ENCODE data around the gene THTPA. TPM values are rescaled to one million over a fixed set of nuclear protein-coding genes. Genes with fewer than 3 reads are reported as not detected.
"Not testable (repeated sequence)": the region's sequence is repeated elsewhere in the genome, so short reads cannot be mapped to it uniquely, and the experiment has no call there.

Gene THTPA
- total and polyA plus RNA-seq, 3 experiments from 2014 or later, result 10.7 to 13.4 (median 13.4) TPM

- POLR2A ChIA-PET, result no interaction called here
- no peaks in the 10 kb centered on the region for H3K36me3 ChIP-seq (ENCODE audit: insufficient read depth, low read length)
- DNase-seq, result no peak
- H3K27me3 ChIP-seq (ENCODE audit: insufficient read depth, low read length, poor library complexity, severe bottlenecking), result no peaks in the 10 kb centered on the region
- peaks cover 4% of the 10 kb centered on the region for H3K4me1 ChIP-seq (ENCODE audit: insufficient read depth, low read length)
- peaks cover 4 to 5% (median 5%) of the 10 kb centered on the region in 3 donors for H3K4me1 Mint-ChIP-seq
- H3K9me3 Mint-ChIP-seq, result peaks cover 0 to 3% (median 2%) of the 10 kb centered on the region in 5 donors
- H3K9me3 ChIP-seq (ENCODE audit: low read length), result no peaks in the 10 kb centered on the region
- H3K27ac Mint-ChIP-seq, result no peak overlapping the region
- CTCF ChIA-PET, result no interaction called here
- H3K27me3 Mint-ChIP-seq, result peaks cover 5 to 10% of the 10 kb centered on the region in 2 donors
- no peak overlapping the region for H3K27ac ChIP-seq (ENCODE audit: low read depth, low read length)
- no peak overlapping the region for H3K4me3 Mint-ChIP-seq
- H3K36me3 Mint-ChIP-seq, result peaks cover 0 to 16% (median 3%) of the 10 kb centered on the region in 3 donors
- H3K4me3 ChIP-seq (ENCODE audit: low read length), result no peak overlapping the region
Observed at GRCh38 chr14:23604148-23604547, 48.1 kb downstream of the THTPA start.

- H3K4me3 Mint-ChIP-seq, result no peak overlapping the region
- Histone ChIP-seq H3K4me3 (ENCODE audit: low read length) (no peak overlapping the region), H3K4me1 (ENCODE audit: insufficient read depth, low read length) (peaks cover 10% of the 10 kb centered on the region), H3K36me3 (ENCODE audit: insufficient read depth, low read length) (no peaks in the 10 kb centered on the region), H3K9me3 (ENCODE audit: low read length) (no peaks in the 10 kb centered on the region), H3K27me3 (ENCODE audit: insufficient read depth, low read length, poor library complexity, severe bottlenecking) (no peaks in the 10 kb centered on the region), H3K27ac (ENCODE audit: low read depth, low read length) (no peak overlapping the region)
- peaks cover 8 to 11% (median 10%) of the 10 kb centered on the region in 3 donors for H3K4me1 Mint-ChIP-seq
- DNase-seq, result no peak
- H3K9me3 Mint-ChIP-seq, result peaks cover 0 to 3% (median 0%) of the 10 kb centered on the region in 5 donors
- no peak overlapping the region for H3K27ac Mint-ChIP-seq
- H3K36me3 Mint-ChIP-seq, result peaks cover 0 to 10% (median 0%) of the 10 kb centered on the region in 3 donors
- peaks cover 5 to 6% of the 10 kb centered on the region in 2 donors for H3K27me3 Mint-ChIP-seq
- ChIA-PET CTCF (interaction anchor here (1.7 kb wide), 1 partner anchor 28 kb away, joined by 10 read pairs; no protein-coding TSS in a partner anchor), POLR2A (no interaction called here)
Observed at GRCh38 chr14:23604675-23605170, 48.7 kb downstream of the THTPA start.

- ChIA-PET POLR2A (no interaction called here), CTCF (interaction anchor here (1.3 to 1.7 kb wide), 2 partner anchors 17 to 26 kb away, joined by 4 to 10 read pairs; no protein-coding TSS in a partner anchor)
- peaks cover 5% of the 10 kb centered on the region in 2 donors for H3K27me3 Mint-ChIP-seq
- peak overlapping the region in 2 of 8 donors; percentile 17 to 49 for H3K27ac Mint-ChIP-seq
- H3K4me1 Mint-ChIP-seq, result peaks cover 21 to 25% (median 24%) of the 10 kb centered on the region in 3 donors
- peaks cover 0 to 1% (median 0%) of the 10 kb centered on the region in 5 donors for H3K9me3 Mint-ChIP-seq
- Histone ChIP-seq H3K27ac (ENCODE audit: low read depth, low read length) (no peak overlapping the region), H3K36me3 (ENCODE audit: insufficient read depth, low read length) (no peaks in the 10 kb centered on the region), H3K27me3 (ENCODE audit: insufficient read depth, low read length, poor library complexity, severe bottlenecking) (no peaks in the 10 kb centered on the region), H3K9me3 (ENCODE audit: low read length) (no peaks in the 10 kb centered on the region), H3K4me3 (ENCODE audit: low read length) (no peak overlapping the region), H3K4me1 (ENCODE audit: insufficient read depth, low read length) (peaks cover 23% of the 10 kb centered on the region)
- peaks cover 0 to 4% (median 0%) of the 10 kb centered on the region in 3 donors for H3K36me3 Mint-ChIP-seq
- no peak overlapping the region for H3K4me3 Mint-ChIP-seq
- DNase-seq, result no peak
Observed at GRCh38 chr14:23605931-23606585, 50.0 kb downstream of the THTPA start.

- no peak for DNase-seq
- peaks cover 28 to 33% (median 28%) of the 10 kb centered on the region in 3 donors for H3K4me1 Mint-ChIP-seq
- no peaks in the 10 kb centered on the region for H3K36me3 Mint-ChIP-seq
- H3K9me3 Mint-ChIP-seq, result peaks cover 0 to 1% (median 0%) of the 10 kb centered on the region in 5 donors
- no peak overlapping the region for H3K4me3 Mint-ChIP-seq
- Histone ChIP-seq H3K4me3 (ENCODE audit: low read length) (no peak overlapping the region), H3K27me3 (ENCODE audit: insufficient read depth, low read length, poor library complexity, severe bottlenecking) (no peaks in the 10 kb centered on the region), H3K27ac (ENCODE audit: low read depth, low read length) (no peak overlapping the region), H3K36me3 (ENCODE audit: insufficient read depth, low read length) (no peaks in the 10 kb centered on the region), H3K9me3 (ENCODE audit: low read length) (no peaks in the 10 kb centered on the region), H3K4me1 (ENCODE audit: insufficient read depth, low read length) (peaks cover 29% of the 10 kb centered on the region)
- peaks cover 0 to 5% of the 10 kb centered on the region in 2 donors for H3K27me3 Mint-ChIP-seq
- H3K27ac Mint-ChIP-seq, result peak overlapping the region in 6 of 8 donors; percentile 5 to 98 (median 36)
- POLR2A ChIA-PET, result no interaction called here
- CTCF ChIA-PET, result interaction anchor here (1.0 to 1.9 kb wide), 2 partner anchors 20 to 23 kb away, joined by 3 to 8 read pairs; no protein-coding TSS in a partner anchor
Observed at GRCh38 chr14:23608454-23608853, 52.4 kb downstream of the THTPA start.

GRCh38 chr14:23609001-23609400 is 52.9 kb downstream of the THTPA start:
- peak overlapping the region in 1 of 7 donors; percentile 20 for H3K4me3 Mint-ChIP-seq
- no peaks in the 10 kb centered on the region for H3K36me3 Mint-ChIP-seq
- ChIA-PET CTCF (interaction anchor here (1.0 kb wide), 1 partner anchor 20 kb away, joined by 3 read pairs; no protein-coding TSS in a partner anchor), POLR2A (no interaction called here)
- H3K27ac Mint-ChIP-seq, result peak overlapping the region; percentile 5 to 98 (median 84)
- H3K4me3 ChIP-seq (ENCODE audit: low read length), result no peak overlapping the region
- H3K4me1 Mint-ChIP-seq, result peaks cover 28 to 33% (median 28%) of the 10 kb centered on the region in 3 donors
- H3K9me3 ChIP-seq (ENCODE audit: low read length), result no peaks in the 10 kb centered on the region
- H3K9me3 Mint-ChIP-seq, result peaks cover 0 to 1% (median 0%) of the 10 kb centered on the region in 5 donors
- no peak for DNase-seq
- no peaks in the 10 kb centered on the region for H3K27me3 ChIP-seq (ENCODE audit: insufficient read depth, low read length, poor library complexity, severe bottlenecking)
- H3K27ac ChIP-seq (ENCODE audit: low read depth, low read length), result no peak overlapping the region
- peaks cover 29% of the 10 kb centered on the region for H3K4me1 ChIP-seq (ENCODE audit: insufficient read depth, low read length)
- H3K36me3 ChIP-seq (ENCODE audit: insufficient read depth, low read length), result no peaks in the 10 kb centered on the region
- peaks cover 0 to 5% of the 10 kb centered on the region in 2 donors for H3K27me3 Mint-ChIP-seq

- CTCF ChIA-PET, result interaction anchor here (5.3 to 5.8 kb wide), 2 partner anchors 20 to 23 kb away, joined by 28 to 51 read pairs; no protein-coding TSS in a partner anchor
Observed at GRCh38 chr14:23609411-23610089, 53.5 kb downstream of the THTPA start.

More at GRCh38 chr14:23609411-23610089, 53.5 kb downstream of the THTPA start:
- peak overlapping the region; percentile 76 to 98 (median 90) for H3K27ac Mint-ChIP-seq
- peaks cover 28 to 33% (median 28%) of the 10 kb centered on the region in 3 donors for H3K4me1 Mint-ChIP-seq
- H3K36me3 Mint-ChIP-seq; H3K36me3 ChIP-seq (ENCODE audit: insufficient read depth, low read length); DNase-seq; H3K27me3 Mint-ChIP-seq; H3K9me3 ChIP-seq (ENCODE audit: low read length); H3K9me3 Mint-ChIP-seq; POLR2A ChIA-PET; H3K27me3 ChIP-seq (ENCODE audit: insufficient read depth, low read length, poor library complexity, severe bottlenecking): not testable (repeated sequence)
- Histone ChIP-seq H3K4me3 (ENCODE audit: low read length) (peak overlapping the region; percentile 32), H3K4me1 (ENCODE audit: insufficient read depth, low read length) (peaks cover 29% of the 10 kb centered on the region), H3K27ac (ENCODE audit: low read depth, low read length) (peak overlapping the region; percentile 38)
- peak overlapping the region in 3 of 7 donors; percentile 69 to 79 (median 78) for H3K4me3 Mint-ChIP-seq
